Measurements from ENCODE around the gene SLC35G6.

The SLC35G6 gene

GRCh38 chr17:7513850-7514419 is 32.7 kb downstream of the SLC35G6 start:
- DNase-seq (ENCODE audit: low spot score in 2 of 2): no peak
- Histone ChIP-seq H3K4me3 (no peak overlapping the region), H3K27me3 (ENCODE audit: low read depth) (no peaks in the 10 kb centered on the region), H3K9me3 (no peaks in the 10 kb centered on the region), H3K36me3 (replicated peaks) (peaks cover 57% of the 10 kb centered on the region), H3K4me1 (no peaks in the 10 kb centered on the region)
- in situ Hi-C loops (cut with MboI; ENCODE audit: low sequenced_read_pairs): no loop called here

DNA sequence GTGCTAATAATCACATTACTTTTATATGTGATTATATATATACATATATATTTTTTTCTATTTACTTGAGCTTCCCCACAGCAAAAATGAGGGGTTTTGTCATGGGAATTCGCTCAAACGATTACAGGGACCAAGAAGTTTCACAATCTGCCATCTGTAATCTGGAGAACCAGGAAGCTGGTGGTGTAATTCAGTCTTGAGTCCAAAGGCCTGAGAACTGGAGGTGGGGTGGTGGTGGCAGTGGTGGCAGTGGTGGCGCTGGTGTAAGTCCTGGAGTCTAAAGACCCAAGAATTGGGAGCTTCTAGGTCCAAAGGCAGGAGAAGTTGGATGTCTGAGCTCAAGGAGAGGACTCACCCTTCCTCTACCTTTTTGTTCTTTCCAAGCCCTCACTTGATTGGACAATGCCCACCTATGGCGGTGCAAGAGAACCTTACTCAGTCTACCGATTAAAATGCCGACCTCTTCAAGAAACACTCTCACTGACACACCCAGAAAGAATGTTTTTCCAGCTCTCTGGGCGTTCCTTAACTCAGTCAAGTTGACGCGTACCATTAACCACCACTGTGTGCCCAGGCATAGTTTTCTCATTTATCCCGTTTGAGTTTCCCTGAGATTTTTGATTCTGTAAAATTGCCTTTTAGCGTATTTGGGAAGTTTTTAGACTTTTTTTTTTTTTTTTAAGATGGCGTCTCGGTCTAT is 34.8 kb downstream of the SLC35G6 start:
- no peaks in the 10 kb centered on the region for H3K9me3 ChIP-seq
- no peak for DNase-seq (ENCODE audit: low spot score in 2 of 2)
- H3K4me3 ChIP-seq: no peak overlapping the region
- H3K27me3 ChIP-seq (ENCODE audit: low read depth): no peaks in the 10 kb centered on the region
- no peaks in the 10 kb centered on the region for H3K4me1 ChIP-seq
- peaks cover 35% of the 10 kb centered on the region for H3K36me3 ChIP-seq (replicated peaks)
- in situ Hi-C loops (cut with MboI; ENCODE audit: low sequenced_read_pairs): no loop called here

- peak; percentile 72 to 80 for DNase-seq (ENCODE audit: low spot score in 2 of 2)
- in situ Hi-C loops (cut with MboI; ENCODE audit: low sequenced_read_pairs): no loop called here
Measured at GRCh38 chr17:7523033-7523432, 41.8 kb downstream of the SLC35G6 start.

DNA sequence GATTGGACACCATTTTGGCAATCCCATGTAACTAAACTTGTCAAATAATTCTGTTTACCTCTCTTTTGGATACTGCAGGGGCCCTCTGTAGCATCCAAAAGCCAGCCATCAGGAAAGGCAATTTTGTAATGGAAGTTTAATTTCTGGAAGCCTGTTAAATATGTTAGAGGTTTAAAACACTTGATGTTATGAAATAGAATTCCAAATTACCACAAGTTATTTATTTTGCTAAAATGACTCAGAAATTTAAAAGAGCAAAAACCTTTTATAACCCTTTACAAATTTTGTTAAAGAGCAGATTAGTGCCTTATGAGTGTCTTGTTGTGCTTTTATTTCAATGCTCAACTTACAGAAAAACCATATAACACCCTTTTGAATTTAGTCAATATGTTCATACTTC is 47.6 kb downstream of the SLC35G6 start:
- peaks cover 16% of the 10 kb centered on the region for H3K4me1 ChIP-seq
- no peak for DNase-seq (ENCODE audit: low spot score in 2 of 2)
- H3K27me3 ChIP-seq (ENCODE audit: low read depth): no peaks in the 10 kb centered on the region
- H3K9me3 ChIP-seq: no peaks in the 10 kb centered on the region
- no peak overlapping the region for H3K4me3 ChIP-seq
- no peaks in the 10 kb centered on the region for H3K36me3 ChIP-seq (replicated peaks)
- in situ Hi-C loops (cut with MboI; ENCODE audit: low sequenced_read_pairs): no loop called here

More at GRCh38 chr17:7523033-7523432, 41.8 kb downstream of the SLC35G6 start:
- Histone ChIP-seq H3K4me1 (peaks cover 4% of the 10 kb centered on the region; the same call in 1 of the 2 replicates), H3K9me3 (no peaks in the 10 kb centered on the region), H3K4me3 (no peak overlapping the region), H3K27me3 (ENCODE audit: low read depth) (no peaks in the 10 kb centered on the region), H3K36me3 (replicated peaks) (no peaks in the 10 kb centered on the region)

GRCh38 chr17:7530023-7530900 is 49.0 kb downstream of the SLC35G6 start:
- no peak overlapping the region for H3K4me3 ChIP-seq
- no peaks in the 10 kb centered on the region for H3K27me3 ChIP-seq (ENCODE audit: low read depth)
- in situ Hi-C loops (cut with MboI; ENCODE audit: low sequenced_read_pairs): no loop called here
- peaks cover 16% of the 10 kb centered on the region for H3K4me1 ChIP-seq
- no peaks in the 10 kb centered on the region for H3K9me3 ChIP-seq
- DNase-seq (ENCODE audit: low spot score in 2 of 2): peak; percentile 48 to 87
- no peaks in the 10 kb centered on the region for H3K36me3 ChIP-seq (replicated peaks)

Data from HAP-1 (cell line).